G401 (cell line): ENCODE data around the gene DNAJA3. TPM values are rescaled to one million over a fixed set of nuclear protein-coding genes. Genes with fewer than 3 reads are reported as not detected.
A peak's percentile ranks its signal among the peaks of the same experiment; 100 is the strongest.

ENCODE experiments used
- DNase-seq: peaks from one replicate; pipeline ENCODE4 v3.0.0-alpha.2; 2015; ENCODE audit warnings: low spot score
- in situ Hi-C: cut with HindIII; loops from 2 replicates; pipeline ENCODE4 v1.10.0; 2016; ENCODE audit warnings: low sequenced_read_pairs, mixed read lengths
- total RNA-seq: library from RNA; depleted of rRNA; stranded (reverse); fragments of >200 nt; shearing (Covaris generic); gene quantifications from 2 replicates; pipeline ENCODE4 v1.2.3, GENCODE V29; 2014; rRNA removed

DNAJA3 gene
- total RNA-seq, 1 experiment from 2014 or later: 89.7 TPM

- in situ Hi-C loops: no loop called here
- no peak for DNase-seq
Measured at GRCh38 chr16:4495766-4496165, 70.1 kb downstream of the DNAJA3 start.

- DNase-seq: no peak
- in situ Hi-C loops: no loop called here
Measured at GRCh38 chr16:4496305-4496704, 70.6 kb downstream of the DNAJA3 start.

- in situ Hi-C loops: no loop called here
- DNase-seq: no peak
Measured at GRCh38 chr16:4498546-4499195, 73.0 kb downstream of the DNAJA3 start.

GRCh38 chr16:4499196-4499555 is 73.5 kb downstream of the DNAJA3 start:
- DNase-seq: no peak
- in situ Hi-C loops: no loop called here

- DNase-seq: peak; percentile 33
- in situ Hi-C loops: loop anchor here (25.0 kb wide), 1 partner anchor 187 kb away; the partner anchor contains the start of gene NUDT16L1
Measured at GRCh38 chr16:4500272-4500671, 74.6 kb downstream of the DNAJA3 start.

- in situ Hi-C loops: loop anchor here (25.0 kb wide), 1 partner anchor 186 kb away; the partner anchor contains the start of gene NUDT16L1
- no peak for DNase-seq
Measured at GRCh38 chr16:4501071-4501478, 75.4 kb downstream of the DNAJA3 start.

GRCh38 chr16:4505356-4506147 is 79.9 kb downstream of the DNAJA3 start:
- DNase-seq: no peak
- in situ Hi-C loops: loop anchor here (25.0 kb wide), 1 partner anchor 182 kb away; the partner anchor contains the start of gene NUDT16L1

Other genes starting within 250 kb of the DNAJA3 start
- gene SRL, start 183.8 kb upstream of the DNAJA3 start, total RNA-seq: 0.07 and 0.37 TPM in 2 replicates
- gene TFAP4, start 152.8 kb upstream of the DNAJA3 start, total RNA-seq: 14.5 and 38.3 TPM in 2 replicates
- gene GLIS2, start 109.8 kb upstream of the DNAJA3 start, total RNA-seq: 0.44 and 0.80 TPM in 2 replicates
- 68.3 and 83.9 TPM in 2 replicates for gene PAM16, start 74.5 kb upstream of the DNAJA3 start, total RNA-seq
- 9.9 and 14.4 TPM in 2 replicates for gene VASN, start 54.0 kb upstream of the DNAJA3 start, total RNA-seq
- gene CORO7, start 9.3 kb upstream of the DNAJA3 start, total RNA-seq: 34.2 and 39.5 TPM in 2 replicates
- 166 and 212 TPM in 2 replicates for gene NMRAL1, start 48.8 kb downstream of the DNAJA3 start, total RNA-seq
- 94.3 and 99.9 TPM in 2 replicates for gene HMOX2, start 50.5 kb downstream of the DNAJA3 start, total RNA-seq
- 12.4 and 17.2 TPM in 2 replicates for gene CDIP1, start 112.9 kb downstream of the DNAJA3 start, total RNA-seq
- 0.17 TPM in 1 of 2 replicates, not detected in the other for gene C16orf96, start 130.5 kb downstream of the DNAJA3 start, total RNA-seq
- 12.4 and 15.6 TPM in 2 replicates for gene UBALD1, start 189.0 kb downstream of the DNAJA3 start, total RNA-seq
- 13.3 and 21.4 TPM in 2 replicates for gene MGRN1, start 199.0 kb downstream of the DNAJA3 start, total RNA-seq